GM13976 (cell line): ENCODE measurements around the gene ATP2B1.
"Not testable (repeated sequence)": the region's sequence is repeated elsewhere in the genome, so short reads cannot be mapped to it uniquely, and the experiment has no call there.

Experiments used
- DNase-seq: peaks from one replicate; pipeline ENCODE4 v3.0.0; 2012; ENCODE audit warnings: low spot score
- in situ Hi-C: fragments of 300-500 bp; cut with MboI; formaldehyde crosslinking; loops from one replicate; pipeline ENCODE4 v1.12.0; 2022; ENCODE audit warnings: low sequenced_read_pairs, mixed read lengths, inconsistent platforms; ENCODE audit not compliant: unreplicated experiment
- TF ChIP-seq, protein P1 (sequence below): IDR thresholded peaks from 2 replicates; pipeline ENCODE4 v1.5.1; 2012; ENCODE audit warnings: borderline replicate concordance, mild to moderate bottlenecking; ENCODE audit not compliant: insufficient read depth; ENCODE audit errors: extremely low read depth, missing control alignments, control extremely low read depth

ATP2B1 gene

DNA sequence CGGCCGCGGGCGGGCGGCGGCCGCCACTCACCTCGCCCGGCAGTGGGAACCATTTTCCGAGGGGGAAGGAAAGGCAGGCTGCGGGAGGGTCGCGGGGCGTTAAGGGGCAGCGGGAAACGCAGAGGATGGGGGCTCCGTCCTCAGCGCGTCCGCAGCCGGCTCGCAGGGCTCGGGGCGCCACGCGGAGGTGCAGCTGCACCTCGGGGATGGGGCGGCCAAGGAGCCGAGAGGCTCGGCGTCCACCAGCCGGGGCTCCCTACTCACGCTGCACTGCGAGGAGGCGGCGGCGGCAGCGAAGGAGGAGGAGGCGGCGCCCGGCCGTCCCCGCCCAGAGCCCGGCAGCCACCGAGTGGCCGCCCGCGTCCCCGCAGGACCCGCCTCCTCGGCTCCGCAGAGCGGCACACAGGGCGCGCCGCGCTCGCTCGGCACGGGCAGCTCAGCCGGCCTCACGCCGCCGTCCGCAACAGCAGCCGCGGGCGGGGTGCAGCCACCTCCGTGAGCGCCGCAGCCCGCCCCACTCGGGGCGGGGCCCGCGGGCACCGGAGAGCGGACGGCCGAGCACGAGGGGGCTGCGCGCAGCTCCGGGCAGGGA, at the start of gene ATP2B1:
Gene ATP2B1, minus strand, starts transcription at position 274 of the 592 bp plus-strand sequence. CDS start 52,952 bp downstream, outside the sequence.
- DNase-seq, result peak; percentile 91
- TF ChIP-seq, protein P1, sequence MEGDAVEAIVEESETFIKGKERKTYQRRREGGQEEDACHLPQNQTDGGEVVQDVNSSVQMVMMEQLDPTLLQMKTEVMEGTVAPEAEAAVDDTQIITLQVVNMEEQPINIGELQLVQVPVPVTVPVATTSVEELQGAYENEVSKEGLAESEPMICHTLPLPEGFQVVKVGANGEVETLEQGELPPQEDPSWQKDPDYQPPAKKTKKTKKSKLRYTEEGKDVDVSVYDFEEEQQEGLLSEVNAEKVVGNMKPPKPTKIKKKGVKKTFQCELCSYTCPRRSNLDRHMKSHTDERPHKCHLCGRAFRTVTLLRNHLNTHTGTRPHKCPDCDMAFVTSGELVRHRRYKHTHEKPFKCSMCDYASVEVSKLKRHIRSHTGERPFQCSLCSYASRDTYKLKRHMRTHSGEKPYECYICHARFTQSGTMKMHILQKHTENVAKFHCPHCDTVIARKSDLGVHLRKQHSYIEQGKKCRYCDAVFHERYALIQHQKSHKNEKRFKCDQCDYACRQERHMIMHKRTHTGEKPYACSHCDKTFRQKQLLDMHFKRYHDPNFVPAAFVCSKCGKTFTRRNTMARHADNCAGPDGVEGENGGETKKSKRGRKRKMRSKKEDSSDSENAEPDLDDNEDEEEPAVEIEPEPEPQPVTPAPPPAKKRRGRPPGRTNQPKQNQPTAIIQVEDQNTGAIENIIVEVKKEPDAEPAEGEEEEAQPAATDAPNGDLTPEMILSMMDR, result peak; percentile 50
- in situ Hi-C loops, result no loop called here

DNA sequence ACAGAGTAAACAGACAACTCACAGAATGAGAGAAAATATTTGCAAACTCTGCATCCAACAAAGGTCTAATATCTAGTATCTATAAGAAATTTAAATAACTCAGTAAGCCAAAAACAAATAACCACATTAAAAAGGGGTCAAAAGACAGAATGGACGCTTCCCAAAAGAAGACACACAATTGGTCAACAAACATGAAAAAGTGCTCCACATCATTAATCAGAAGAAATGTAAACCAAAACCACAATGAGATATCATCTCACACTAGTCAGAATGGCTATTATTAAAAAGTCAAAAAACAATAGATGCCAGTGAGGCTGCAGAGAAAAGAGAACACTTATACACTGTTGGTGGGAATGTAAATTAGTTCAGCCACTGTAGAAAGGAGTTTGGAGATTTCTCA, 49.3 kb upstream of the ATP2B1 start:
- in situ Hi-C loops, DNase-seq: not testable (repeated sequence)

DNA sequence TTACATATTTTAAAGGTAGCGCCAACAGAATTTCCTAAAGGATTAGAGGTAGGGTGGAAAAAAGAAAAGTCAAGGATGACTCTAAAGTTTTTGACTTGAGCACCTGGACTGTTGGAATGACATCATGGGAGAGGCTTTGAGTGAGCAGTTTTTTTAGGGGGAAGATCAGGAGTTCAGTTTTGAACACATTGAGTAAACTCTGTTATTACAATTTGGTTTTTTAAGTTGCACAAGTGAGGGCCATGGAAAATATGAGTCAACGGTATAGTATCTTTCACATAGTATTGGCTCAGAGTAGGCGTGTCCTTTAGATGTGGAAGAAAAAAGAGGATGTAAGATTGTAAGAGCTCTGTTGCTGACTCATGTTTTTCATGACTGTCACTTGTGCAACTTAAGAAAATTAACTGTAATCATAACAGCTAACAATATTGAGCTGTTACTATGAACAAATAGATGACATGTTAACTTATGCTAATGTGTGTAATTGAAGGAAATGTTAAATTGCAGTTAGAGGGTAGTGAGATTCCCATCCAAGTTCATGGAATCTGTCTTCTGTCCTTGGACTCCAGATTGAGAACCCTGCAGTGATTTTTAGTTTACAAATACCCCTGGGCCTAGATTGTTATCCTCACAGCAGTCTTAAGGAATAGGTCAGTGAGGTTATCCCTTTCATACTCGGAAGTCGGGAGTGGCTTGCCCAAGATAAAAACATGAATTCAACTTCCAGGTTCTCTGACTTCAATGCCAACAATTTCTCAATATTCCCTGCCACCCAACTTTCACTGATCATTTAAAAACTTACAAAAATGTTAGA, 48.2 kb upstream of the ATP2B1 start:
- in situ Hi-C loops, result no loop called here
- TF ChIP-seq, protein P1, result no peak
- DNase-seq, result peak; percentile 79

DNA sequence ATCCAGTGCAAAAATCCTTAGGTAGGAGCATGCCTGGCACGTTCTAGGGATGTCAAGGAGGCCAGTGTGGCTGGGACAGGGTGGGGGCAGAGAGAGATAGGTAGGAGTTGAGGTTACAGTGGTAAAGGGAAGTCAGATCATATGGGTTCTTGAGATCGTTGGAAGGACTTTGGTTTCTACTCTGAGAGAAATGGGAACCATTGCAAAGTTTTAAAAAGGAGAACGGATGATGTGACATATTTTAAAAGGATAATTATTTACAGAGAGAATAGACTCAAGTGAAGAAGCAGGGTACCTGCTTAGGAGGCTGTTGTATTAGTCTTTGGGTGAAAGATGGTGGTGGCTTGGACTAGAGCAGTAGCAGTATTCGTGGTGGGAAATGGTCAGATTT, 47.6 kb upstream of the ATP2B1 start:
- DNase-seq, result no peak
- in situ Hi-C loops, result no loop called here

GRCh38 chr12:89753997-89754396, 45.4 kb upstream of the ATP2B1 start:
- no peak for DNase-seq
- TF ChIP-seq, protein P1, result no peak
- in situ Hi-C loops, result no loop called here

More for the DNA sequence above, 47.6 kb upstream of the ATP2B1 start:
- TF ChIP-seq, protein P1, result no peak

- DNase-seq, result peak; percentile 31
- in situ Hi-C loops, result no loop called here
Measured at GRCh38 chr12:89752341-89752740, 43.7 kb upstream of the ATP2B1 start.

More at GRCh38 chr12:89752341-89752740, 43.7 kb upstream of the ATP2B1 start:
- TF ChIP-seq, protein P1, result no peak
